Left cardiac atrium (tissue), 4 donors: Measurements from ENCODE around the gene KCNAB2. TPM values are rescaled to one million over a fixed set of nuclear protein-coding genes. Genes with fewer than 3 reads are reported as not detected.
A peak's percentile ranks its signal among the peaks of the same experiment; 100 is the strongest.

Experiments
- ATAC-seq, 2 donors: fragments of 200-7000 bp; cut with Tn5 transposase; one replicate each; pipeline ENCODE4 v1.9.1; 2020; ENCODE audit warnings: mild to moderate bottlenecking in 2 of 2, moderate library complexity in 2 of 2
- DNase-seq: peaks from one replicate; pipeline ENCODE4 v3.0.0-alpha.2; 2020
- intact Hi-C, 2 donors: fragments of 100-400 bp; cut with DNase I; formaldehyde crosslinking; loops; one replicate each; pipeline versions ENCODE4 v1.14.1 to v1.15.1; 2022 to 2023
- total RNA-seq, 2 donors: library from RNA; stranded (reverse); fragmentation: NEBNext Ultra II Directional; extraction: Animal tissue kit (Norgen Biotek cat#: 25700); gene quantifications; one replicate each; pipeline ENCODE4 v1.2.1, GENCODE V29; 2021
- donor health status: DM: no; HTN: yes; CAD: no.
- donor health status: DM: no; HTN: yes; CAD: no; lungs with severe emphysema.
- donor health status: DM: yes; HTN: yes; CAD: no.
- donor health status: Dilated cardiomyopathy.

KCNAB2 gene
- total RNA-seq, 2 donors from 2014 or later: 13.2 to 14.7 TPM

DNA sequence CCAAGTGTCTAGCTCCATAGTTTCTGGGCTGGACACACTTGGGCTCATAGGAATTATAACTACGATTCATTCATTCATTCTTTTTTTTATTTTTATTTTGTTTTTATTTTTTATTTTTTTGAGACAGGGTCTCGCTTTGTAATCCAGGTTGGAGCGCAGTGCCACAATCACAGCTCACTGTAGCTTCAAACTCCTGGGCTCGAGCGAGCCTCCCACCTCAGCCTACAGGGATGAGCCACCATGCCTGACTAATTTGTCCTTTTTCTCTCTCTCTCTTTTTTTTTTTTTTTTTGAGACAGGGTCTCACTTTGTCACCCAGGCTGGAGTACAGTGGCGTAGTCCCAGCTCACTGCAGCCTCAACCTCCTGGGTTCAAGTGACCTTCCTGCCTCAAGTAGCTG lies 42.3 kb downstream of the KCNAB2 start:
- intact Hi-C loops: no loop called here
- no peak for ATAC-seq
- DNase-seq: no peak

DNA sequence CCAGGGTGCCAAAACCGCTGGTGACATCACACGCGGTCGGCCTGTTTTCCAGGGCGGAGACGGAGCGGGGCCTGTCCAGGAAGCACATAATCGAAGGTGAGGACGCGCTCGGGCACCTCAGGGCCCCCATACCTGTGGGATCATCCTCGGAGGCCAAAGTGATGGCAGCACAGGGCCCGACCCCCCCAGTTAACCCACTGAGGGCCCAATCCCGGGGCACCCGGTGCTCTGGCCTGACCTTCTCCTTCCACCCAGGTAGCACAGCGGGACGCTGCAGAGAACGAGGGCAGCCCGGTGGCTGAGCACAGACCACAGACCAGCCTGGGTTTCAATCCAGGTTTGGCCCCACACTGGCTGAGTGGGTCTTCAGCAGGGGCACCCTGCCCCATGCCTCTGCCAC lies 43.3 kb downstream of the KCNAB2 start:
- no peak for DNase-seq
- no peak for ATAC-seq
- intact Hi-C loops: no loop called here

DNA sequence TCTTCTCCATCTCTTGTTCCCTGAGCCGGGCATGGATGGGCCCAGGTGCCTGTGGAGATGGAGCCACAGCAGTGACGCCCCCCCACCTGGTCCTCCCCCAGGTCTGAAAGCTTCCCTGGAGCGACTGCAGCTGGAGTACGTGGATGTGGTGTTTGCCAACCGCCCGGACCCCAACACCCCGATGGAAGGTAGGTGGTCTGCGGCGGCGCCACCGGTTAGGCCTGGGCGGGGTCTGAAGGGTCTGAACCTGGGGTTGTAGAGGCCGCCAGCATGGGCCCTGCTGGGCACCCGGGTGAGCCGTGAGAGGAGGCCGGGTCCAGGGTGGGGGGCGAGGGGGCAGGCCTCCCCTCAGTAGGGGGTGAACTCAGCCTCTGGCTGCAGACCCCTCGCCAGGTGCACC lies 44.6 kb downstream of the KCNAB2 start:
- intact Hi-C loops: no loop called here
- no peak for DNase-seq
- ATAC-seq: no peak

DNA sequence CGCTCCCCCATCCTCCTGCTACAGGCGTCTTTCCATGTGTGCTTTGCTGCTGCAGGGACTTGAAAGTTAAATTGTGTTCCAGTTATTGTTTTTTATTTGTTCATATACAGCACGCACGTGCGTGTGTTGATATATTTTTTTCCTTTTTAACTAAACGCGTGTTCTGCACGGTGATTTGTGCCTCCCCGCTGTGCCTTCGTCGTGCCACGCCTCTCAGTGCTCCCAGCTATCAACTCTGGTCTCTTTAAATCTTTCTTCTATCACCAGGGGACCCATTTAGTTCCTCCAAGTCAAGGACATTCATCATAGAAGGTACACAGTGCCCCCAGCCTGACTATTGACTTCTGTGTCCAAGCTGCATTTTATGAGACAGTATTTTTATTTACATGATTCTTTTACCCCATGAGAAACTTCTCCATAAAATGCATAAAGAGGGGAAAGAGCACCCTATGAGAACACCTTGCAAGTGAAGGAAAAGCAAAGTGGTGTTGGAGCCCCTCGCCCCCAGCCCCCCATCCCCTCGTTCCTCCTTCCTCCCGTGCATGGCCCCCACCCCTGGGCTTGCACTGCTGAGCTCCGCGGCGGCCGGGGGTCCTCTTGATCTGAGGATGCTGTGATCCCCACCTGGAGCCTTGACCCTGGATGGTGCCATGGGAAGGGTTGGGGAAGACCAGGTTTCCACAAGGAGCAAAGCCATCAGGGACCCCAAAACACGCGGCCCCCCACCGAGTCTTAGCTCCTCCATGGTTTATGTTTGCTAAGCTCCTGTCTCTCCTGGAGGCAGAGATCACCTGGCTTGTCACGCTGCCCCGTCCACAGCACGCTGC lies 45.5 kb downstream of the KCNAB2 start:
- no peak for DNase-seq
- no peak for ATAC-seq
- intact Hi-C loops: no loop called here

DNA sequence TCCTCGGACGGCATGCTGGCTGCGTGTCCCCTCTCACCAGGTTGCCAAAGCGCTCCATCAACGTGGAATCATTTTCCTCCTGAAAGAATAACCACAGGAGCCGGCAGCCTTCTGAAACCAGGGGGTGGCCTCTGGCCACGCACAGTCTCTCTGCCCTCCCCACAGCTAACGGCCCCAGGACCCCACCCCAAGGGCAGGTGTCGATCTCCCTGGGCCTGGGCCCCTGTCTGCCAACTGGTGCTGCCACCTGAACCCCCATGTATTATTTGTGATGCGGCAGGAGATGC lies 46.1 kb downstream of the KCNAB2 start:
- intact Hi-C loops: no loop called here
- ATAC-seq (no peak), DNase-seq (no peak)

DNA sequence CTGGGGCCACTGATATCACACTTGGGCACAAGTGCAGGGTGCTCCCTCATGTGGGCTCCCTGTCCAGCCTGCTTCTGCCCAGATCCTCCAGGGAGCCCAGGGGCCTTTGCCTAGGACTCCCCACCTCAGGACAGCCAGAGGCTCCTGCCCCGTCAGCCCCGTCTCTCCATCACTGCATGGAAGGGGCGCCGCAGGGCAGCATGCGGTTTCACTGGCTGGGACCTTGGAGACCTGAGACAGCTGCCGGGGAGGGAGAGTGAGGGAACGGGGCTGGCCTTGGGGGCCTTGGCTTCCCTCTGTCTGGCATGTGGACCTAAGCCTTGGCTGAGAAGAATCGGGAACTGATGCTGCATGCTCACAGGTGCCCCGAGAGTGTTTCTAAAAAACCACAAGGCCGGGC lies 46.5 kb downstream of the KCNAB2 start:
- ATAC-seq (no peak), DNase-seq (no peak)
- intact Hi-C loops: no loop called here

DNA sequence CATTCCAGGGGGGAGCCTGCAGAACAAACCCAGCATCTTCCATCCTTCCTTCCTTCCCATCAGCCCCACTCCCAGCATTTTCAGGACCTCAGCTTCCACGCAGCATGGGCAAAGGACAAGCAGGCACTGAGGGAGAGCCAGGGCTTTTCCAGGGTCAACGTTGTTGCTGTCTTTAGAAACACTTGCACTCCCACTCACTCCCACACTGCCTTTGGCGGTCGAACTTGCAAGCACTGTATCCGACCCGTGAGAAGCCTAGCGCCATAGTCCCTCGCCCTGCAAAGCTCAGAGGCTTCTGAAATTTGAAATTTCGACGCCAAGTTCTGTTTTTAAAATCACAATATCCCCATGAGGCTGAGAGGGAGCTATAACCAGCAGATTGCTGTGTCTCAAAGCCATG lies 47.4 kb downstream of the KCNAB2 start:
- intact Hi-C loops: no loop called here
- no peak for ATAC-seq
- no peak for DNase-seq

DNA sequence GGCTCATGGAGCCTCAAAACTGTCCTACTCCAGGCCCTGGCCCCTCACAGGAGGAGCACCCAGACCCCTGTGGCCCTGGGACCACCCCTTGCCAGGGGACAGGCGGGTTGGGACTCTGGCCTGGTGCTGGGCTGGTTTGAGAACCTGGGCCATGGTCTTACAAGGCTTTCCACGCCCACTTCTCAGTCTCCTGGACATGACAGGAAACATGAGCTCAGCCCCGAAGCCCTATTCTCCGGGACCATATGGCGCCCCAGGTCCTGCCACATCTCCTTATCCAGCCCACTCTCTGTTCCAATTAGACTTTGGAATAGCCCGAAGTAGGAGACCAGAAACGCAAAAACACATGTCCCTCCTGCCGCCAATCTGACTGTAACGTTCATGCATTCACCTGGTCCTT lies 47.9 kb downstream of the KCNAB2 start:
- intact Hi-C loops: no loop called here
- ATAC-seq: no peak
- no peak for DNase-seq

DNA sequence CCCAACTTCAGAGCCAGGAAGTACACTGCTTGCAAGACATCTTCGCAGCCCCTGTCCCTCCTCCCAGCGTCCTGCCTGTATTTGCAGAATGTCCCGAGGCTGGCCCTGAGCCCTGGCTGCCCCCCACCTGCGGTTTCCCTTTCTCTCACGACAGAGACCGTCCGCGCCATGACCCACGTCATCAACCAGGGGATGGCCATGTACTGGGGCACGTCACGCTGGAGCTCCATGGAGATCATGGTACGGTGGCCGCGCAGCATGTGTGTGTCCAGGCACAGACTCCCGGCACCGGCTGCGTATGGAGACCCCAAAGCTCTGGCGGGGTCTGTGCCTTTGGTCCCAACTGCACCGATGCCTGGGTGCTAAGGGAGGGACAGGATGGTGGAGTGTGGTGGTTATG lies 48.6 kb downstream of the KCNAB2 start:
- intact Hi-C loops: no loop called here
- ATAC-seq (no peak), DNase-seq (no peak)

DNA sequence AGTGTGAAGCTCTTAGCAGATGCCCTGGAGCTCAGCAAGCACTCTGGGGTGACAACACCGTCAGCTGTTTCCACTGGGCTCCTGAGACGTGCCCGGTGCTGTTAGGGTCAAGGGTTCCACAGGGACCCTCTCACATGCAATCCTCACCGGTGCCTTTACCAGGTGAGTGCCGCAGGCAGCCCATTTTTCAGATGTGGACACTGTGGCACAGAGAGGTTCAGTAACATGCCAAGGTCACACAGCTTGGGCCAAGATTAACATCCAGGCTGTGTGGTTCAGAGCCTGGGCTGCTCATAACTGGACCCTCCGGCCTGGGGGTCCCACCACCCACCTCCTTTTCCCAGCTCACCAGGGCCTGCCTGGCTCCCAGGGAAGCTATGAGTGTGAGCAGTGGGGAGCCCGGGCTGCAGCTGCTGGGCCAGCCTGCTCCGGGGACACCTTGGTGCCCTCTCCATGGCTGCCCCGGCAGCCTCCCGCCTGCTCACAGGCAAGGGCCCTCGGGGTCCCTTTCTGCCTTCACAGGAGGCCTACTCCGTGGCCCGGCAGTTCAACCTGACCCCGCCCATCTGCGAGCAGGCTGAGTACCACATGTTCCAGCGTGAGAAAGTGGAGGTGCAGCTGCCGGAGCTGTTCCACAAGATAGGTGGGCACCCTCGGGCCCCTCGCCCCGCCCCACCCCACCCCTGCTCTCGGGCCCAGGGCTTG lies 49.3 kb downstream of the KCNAB2 start:
- ATAC-seq (no peak), DNase-seq (no peak)
- intact Hi-C loops: no loop called here

DNA sequence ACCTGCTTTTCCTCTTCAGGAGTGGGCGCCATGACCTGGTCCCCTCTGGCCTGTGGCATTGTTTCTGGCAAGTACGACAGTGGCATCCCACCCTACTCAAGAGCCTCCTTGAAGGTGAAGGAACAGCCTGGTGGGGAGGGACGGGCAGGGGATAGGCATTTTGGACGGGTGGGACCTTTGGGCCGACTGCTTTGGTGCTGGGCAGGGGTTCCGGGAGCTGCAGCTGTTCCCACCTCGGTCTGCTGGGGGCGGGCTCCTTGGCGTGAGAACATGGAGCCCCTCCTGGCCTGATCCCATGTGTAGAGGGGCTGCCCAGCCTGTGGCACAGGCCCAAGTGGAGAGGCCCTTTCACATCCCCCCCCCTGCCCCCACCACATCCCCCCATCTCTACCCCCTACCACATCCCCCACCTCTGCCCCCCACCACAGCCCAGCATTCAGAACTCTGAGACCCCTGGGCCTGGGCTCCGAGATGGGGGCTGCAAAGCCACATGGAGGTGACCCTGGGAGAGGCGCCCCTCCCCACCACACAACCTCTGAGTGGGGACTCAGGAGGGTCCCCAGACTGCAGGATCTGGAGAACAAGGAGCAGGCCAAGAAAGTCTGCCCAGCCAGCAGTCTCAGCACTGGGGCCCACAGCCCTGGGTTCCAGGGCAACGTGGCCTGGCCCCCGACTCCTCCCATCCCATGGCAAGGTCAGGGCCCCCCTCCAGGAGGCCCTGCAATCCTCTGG lies 50.0 kb downstream of the KCNAB2 start:
- DNase-seq: no peak
- intact Hi-C loops: no loop called here
- ATAC-seq: no peak

DNA sequence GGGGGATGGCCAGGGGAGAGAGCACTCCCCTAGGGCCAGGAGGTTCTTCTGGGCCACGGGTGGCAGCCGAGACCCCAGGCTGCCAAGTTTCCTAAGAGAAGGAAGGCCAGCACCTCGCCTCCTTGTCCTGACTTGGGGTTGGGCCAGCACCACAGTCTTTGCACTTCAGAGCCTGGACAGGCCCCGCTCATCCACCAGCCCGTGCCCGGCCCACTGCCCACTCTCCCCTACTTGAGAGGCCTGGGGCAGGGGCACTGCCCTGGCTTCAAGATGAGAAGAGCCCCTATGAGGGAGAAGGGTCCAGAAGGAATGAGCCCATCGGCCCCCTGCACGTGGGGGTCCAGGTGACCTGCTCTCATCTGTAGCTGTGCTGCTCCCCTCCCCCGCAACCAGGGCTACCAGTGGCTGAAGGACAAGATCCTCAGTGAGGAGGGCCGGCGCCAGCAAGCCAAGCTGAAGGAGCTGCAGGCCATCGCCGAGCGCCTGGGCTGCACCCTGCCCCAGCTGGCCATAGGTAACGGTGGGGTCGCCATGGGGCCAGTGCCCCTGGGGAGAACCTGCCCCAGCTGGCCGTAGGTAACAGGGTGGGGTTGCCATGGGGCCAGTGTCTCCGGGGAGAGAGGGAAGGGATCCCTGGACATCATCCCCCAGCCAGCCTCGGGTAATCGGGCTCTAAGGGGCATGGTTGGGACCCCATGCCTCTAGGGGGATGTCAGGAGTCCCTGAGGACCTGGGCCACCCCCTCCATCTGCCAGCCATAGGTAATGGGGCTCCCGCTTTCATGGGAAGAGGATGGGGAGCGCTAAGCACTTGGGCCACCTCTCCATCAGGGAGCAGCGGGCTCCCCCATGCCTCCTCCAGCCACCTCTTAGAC lies 50.8 kb downstream of the KCNAB2 start:
- no peak for ATAC-seq
- DNase-seq: no peak
- intact Hi-C loops: no loop called here

DNA sequence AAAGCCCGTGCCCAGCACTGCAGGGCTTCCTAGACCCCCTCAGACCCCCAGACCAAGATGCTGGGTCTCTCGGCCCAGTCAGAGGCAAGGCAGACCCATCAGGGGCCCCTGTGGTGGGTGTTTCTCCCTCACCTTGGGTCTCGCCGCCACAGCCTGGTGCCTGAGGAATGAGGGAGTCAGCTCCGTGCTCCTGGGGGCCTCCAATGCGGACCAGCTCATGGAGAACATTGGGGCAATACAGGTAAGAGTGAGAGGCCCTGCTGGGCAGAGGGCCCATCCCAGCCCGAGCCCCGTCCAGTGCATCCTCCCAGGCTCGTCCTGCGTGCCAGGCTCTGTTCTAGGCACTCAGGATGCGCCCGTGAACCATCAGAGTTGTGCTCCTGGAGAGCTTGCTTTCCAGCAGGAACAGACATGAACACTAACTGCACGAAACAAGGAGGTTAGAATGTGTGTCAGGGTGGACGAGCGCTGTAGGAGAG lies 51.5 kb downstream of the KCNAB2 start:
- no peak for DNase-seq
- no peak for ATAC-seq
- intact Hi-C loops: no loop called here

DNA sequence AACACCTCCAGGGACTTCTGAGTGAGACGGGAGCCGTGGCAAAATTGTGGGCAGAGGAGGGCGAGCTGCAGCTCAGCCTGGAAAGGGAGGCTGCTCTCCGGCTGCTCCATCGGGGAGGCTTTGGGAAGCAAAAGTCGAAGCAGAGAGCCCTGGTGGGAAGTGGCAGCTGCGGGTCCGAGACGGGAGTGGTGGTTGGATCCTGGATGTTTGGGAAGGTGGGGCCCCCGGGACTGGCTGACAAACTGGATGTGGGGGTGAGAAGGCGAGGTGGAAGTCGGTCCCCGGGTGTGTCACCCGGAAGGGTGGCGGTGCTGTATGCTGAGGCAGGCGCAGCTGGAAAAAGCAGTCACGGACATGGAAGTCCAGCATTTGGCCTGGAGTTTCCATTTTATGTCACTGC lies 52.1 kb downstream of the KCNAB2 start:
- DNase-seq (no peak), ATAC-seq (no peak)
- intact Hi-C loops: no loop called here

DNA sequence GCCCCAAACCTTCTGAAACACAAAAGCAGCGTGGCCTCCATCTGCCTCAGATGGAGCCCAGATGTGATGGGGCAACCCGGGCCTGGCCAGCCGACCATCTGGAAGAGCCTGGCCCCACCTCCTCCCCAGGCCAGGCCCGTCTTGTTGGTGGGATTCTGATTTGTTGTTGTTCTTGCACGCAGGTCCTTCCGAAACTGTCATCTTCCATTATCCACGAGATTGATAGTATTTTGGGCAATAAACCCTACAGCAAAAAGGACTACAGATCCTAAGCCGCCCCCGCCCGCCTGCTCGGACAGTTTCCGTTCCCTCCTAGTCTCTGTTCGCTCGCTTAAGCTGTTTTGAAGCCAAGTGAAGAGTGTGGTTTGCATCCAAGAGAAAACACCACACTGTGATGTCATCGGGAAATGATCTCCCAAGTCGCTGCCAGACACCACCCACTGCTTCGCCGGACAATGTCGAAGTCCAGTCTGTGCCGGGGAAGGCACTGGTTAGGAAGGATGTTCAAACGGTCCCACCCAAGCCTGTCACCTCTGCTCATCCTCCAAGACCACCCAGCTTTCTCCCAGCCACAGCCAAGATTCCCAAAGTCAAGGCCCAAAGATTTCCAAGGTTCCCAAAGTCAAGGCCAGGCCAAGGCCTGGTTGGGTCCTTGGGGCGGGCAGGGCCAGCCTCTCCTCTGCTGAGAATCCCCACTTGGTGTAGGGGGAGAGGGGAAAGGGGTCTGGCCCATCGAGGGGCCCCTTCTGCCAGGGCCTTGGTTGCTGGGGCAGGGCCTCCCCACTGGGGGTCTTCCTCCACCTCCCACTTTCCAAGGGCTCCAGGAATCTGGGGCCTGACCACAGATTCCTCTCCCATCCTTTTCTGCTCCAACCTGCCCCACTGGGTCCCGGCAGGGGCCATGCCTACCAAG lies 52.9 kb downstream of the KCNAB2 start:
- intact Hi-C loops: no loop called here

DNA sequence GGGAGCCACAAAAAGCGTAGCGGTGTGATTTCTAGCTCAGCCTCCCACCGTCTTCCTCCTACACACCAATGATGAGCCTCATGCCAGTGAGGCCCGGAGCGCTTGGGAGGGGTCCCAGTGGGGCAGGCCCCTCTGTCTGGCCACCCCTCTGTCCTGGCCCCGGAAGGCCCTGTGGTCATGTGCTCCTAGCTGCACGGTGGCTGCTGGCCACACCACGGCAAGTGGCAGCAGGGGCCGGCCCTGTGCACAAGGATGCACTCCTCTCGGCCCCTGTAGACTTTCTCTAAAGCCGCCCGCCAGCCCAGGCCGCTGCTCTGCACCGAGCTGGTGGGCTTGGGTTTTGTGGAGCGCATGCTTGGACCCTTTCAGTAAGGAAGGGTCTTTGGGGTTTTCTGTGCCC lies 53.6 kb downstream of the KCNAB2 start:
- DNase-seq: no peak
- intact Hi-C loops: no loop called here
- ATAC-seq: no peak

More for the DNA sequence above, 52.9 kb downstream of the KCNAB2 start:
- no peak for DNase-seq
- ATAC-seq: peak in 1 of 2 donors; percentile 17

DNA sequence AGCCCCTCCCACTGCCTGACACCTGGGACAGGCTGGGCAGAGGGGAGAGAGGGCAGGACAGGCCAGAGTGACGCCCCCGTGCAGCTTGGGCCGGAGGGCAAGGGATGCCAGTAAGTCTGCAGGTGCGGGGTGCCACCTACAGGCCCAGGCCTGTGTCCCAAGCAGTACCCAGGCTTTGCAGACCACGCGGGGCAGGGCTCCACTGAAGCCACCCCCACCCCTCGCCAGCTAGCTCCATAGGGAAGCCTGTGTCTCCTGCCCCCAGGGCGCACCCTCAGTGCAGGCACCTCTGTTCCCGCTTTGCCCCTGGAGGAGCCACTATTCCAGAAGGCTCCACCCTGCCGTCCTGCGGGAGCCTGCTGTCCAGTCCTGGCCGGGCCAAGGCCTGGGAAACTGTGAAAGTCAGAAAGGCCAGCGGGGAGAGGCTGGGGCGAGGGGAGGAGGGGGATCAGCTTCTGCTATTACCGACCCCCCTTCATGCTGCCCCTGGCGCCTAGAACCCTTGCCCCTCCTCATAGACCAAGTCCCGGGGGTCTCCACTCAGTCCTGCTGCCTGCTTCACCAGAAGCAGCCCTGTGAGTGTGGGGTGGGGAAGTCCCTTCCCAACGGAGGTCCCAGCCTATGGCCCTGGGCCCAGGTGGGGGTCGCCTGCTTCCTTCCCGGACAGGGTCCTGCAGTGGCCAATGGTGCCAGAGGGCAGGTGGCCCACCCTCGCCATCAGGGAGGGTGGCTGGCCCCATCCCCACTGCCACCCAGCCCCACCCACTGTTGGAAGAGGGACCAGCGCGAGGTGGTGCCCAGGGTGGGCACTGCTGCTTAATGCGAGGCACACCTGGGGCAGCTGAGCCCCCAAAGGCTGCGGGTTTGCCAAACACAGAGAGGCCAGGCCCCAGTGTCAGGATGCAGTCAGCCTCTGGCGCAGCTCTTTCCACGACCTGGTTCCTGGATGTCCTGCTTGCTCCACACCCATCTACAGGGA lies 54.4 kb downstream of the KCNAB2 start:
- ATAC-seq (peak in 1 of 2 donors; percentile 14), DNase-seq (no peak)
- intact Hi-C loops: loop anchor here in 1 of 2 donors (10.0 kb wide), 1 partner anchor 145 kb away; the partner anchor contains the start of gene HES3
